GM18507 (cell line): ENCODE results near the gene ENTPD6.
A peak's percentile ranks its signal among the peaks of the same experiment; 100 is the strongest.
"Not testable (repeated sequence)": the region's sequence is repeated elsewhere in the genome, so short reads cannot be mapped to it uniquely, and the experiment has no call there.

Source experiments
- DNase-seq: peaks from one replicate; pipeline ENCODE4 v3.0.0; 2011; ENCODE audit warnings: low read depth; ENCODE audit not compliant: insufficient read length; ENCODE audit errors: extremely low spot score
- FAIRE-seq: peaks from 2 replicates; lab custom pipeline; 2011; peaks lifted over from hg19 to GRCh38; lab: Jason Lieb, UNC

Gene ENTPD6

GRCh38 chr20:25237610-25238318, 42.3 kb downstream of the ENTPD6 start:
- FAIRE-seq (no peak), DNase-seq (no peak)

DNA sequence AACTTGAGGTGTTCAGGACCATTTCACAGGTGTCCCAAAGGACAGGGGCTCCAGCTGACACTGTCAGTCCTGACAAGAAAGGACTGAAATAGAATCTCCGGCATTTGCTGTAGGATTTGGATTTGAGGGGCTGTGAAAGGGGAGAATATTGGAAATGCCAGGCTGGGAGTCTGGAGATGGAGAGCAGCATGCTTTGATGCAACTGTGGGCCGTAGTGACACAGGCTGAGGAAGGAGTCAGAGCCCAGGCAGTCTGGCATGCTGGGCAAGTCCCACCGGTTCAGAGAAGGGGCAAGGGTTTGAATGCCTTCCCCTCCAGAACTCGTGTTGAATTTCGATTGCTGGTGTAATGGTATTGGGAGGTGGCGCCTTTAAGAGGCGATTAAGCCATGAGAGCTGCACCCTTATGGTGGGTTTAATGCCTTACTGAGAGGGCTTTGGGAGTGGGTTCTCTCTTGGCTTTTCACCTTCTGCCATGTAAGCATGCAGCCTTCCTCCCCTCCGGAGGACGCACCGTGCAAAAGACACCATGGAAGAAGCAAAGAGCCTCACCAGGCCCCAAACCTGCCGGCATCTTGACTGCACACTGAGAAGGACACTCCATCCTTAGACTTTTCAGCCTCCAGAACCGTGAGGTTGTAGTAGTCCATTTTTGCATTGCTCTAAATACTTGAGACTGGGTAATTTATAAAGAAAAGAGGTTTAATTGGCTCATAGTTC, 43.0 kb downstream of the ENTPD6 start:
- no peak for DNase-seq
- FAIRE-seq: no peak

GRCh38 chr20:25239387-25240370, 44.2 kb downstream of the ENTPD6 start:
- no peak for FAIRE-seq
- no peak for DNase-seq

GRCh38 chr20:25240851-25241658, 45.5 kb downstream of the ENTPD6 start:
- not testable (repeated sequence) for FAIRE-seq, DNase-seq

- not testable (repeated sequence) for FAIRE-seq
These were observed 46.1 kb downstream of the ENTPD6 start for GRCh38 chr20:25241659-25241955.

GRCh38 chr20:25242231-25242630, 46.7 kb downstream of the ENTPD6 start:
- no peak for FAIRE-seq

More at GRCh38 chr20:25241659-25241955, 46.1 kb downstream of the ENTPD6 start:
- not testable (repeated sequence) for DNase-seq

DNA sequence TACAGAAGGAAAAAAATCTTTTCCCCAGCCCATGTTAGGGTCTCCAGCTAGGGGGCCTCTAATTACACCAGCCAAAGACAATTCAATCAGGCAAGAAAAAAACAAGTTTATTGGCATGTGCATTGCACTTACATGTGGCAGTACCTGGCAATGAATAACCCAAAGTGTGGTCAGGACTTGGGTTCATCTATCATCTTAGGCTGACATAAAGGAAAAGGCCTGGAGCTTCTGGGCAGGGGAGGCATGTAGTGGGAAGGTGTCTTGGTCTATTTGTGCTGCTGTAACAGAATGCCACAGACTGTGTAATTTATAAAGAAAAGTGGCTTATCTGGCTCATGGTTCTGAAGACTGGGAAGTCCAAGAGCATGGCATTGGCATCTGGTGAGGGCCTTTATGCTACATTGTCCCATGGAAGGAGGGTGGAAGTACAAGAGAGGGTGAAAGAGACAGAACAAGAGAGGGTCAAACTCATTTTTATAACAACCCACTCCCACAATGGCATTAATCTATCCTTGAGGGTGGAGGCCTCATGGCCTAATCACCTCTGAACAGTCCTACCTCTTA, 48.0 kb downstream of the ENTPD6 start:
- no peak for DNase-seq
- no peak for FAIRE-seq

More at GRCh38 chr20:25242231-25242630, 46.7 kb downstream of the ENTPD6 start:
- DNase-seq: no peak

DNA sequence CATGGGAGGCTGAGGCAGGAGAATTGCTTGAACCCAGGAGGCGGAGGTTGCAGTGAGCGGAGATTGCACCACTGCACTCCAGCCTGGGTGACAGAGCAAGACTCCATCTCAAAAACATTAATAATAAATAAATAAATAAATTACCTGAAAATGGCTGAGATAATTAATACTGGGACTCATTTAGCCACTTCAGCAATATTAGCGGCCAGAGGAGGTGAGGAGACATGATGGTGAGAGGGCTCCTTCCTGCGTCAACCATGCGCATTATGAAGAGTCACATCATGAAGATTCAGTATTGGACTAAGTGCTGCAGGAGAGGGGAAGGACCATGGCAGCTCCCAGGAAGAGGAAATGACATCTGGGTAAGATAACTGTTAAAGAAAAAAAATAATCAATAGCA, 49.5 kb downstream of the ENTPD6 start:
- DNase-seq (no peak), FAIRE-seq (no peak)

DNA sequence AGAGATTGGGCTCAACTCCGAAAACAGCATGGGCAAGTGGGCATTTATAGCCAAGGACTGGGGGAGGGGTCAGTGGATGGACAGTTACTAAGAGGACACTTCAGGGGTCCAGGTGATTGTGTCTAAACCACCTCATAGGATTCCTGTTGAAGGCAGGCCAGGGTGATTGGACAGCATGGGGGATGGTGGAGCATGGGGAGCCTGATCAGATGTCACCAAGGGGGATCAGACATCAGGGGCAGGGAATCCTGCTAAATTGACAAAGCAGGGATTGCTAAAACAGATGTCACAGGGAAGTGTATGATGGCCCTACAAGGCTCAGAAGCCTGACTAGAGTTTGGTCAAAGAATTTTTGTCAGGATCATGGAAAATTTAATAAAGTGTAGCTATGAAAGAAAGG, 49.9 kb downstream of the ENTPD6 start:
- DNase-seq (no peak), FAIRE-seq (no peak)

DNA sequence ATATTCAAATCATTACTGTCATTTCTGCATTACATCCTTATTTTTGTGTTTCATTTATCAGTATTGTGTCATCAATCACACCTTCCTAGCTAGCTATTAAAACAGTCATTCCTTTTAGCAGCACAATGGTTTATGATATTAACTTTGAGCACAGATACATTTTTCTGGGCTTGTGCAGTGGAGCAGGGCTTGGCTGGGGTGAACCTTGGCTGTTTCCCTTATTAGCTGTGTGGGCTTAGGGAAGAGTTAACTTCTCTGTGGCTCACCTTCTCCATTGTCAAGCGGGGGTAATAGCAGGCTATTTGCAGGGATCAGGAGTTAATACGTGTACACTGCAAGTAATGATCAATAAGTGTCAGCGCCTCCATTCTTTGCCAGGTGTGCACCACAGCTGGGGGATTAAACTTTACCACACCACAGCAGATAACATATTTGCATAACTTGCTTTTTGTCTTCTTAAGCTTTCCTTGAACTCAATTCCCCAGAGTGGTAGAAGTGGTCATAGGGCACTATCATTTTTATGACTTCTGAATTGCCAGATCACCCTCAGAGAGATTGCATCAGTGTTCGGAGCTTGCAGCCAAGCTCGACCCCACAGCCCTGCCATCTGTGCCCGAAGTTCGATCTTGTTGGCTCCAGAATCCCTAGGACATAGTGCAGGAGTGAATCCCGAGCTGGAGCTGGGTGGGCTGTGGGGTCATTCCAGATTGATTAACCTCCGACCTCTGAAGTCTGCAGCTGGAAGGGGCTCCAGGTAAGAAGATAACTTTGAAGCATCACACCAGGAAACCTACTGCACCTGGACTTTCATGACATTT, 50.9 kb downstream of the ENTPD6 start:
- FAIRE-seq: peak; percentile 78
- DNase-seq: no peak

DNA sequence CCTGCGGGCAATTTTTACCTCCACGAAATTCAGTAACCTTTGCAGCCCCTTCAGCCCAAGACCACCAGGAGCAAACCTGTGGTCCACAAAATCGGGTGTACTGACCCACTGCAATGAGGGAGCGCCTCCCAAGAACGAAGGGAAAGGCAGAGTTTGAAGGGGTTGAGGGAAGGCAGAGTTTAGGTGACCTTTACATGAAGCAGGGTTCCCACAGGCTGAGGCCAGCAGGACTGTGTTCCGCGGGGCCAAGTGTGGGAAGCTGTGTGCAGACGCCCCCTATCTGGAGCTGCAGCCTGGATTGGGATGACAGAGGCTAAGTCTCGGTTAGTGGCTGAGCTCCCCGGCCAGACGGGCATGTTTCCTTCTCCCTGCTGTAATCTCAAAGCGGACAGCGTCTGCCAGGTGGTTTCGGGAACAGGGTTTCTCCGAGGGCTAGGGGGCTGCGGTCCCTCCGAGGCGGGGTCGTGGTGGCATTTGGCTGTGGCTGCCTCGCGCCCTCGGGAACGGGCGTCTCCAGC, 51.5 kb downstream of the ENTPD6 start:
- FAIRE-seq (peak; percentile 59), DNase-seq (no peak)

GRCh38 chr20:25247518-25247955, 52.0 kb downstream of the ENTPD6 start:
- no peak for FAIRE-seq

DNA sequence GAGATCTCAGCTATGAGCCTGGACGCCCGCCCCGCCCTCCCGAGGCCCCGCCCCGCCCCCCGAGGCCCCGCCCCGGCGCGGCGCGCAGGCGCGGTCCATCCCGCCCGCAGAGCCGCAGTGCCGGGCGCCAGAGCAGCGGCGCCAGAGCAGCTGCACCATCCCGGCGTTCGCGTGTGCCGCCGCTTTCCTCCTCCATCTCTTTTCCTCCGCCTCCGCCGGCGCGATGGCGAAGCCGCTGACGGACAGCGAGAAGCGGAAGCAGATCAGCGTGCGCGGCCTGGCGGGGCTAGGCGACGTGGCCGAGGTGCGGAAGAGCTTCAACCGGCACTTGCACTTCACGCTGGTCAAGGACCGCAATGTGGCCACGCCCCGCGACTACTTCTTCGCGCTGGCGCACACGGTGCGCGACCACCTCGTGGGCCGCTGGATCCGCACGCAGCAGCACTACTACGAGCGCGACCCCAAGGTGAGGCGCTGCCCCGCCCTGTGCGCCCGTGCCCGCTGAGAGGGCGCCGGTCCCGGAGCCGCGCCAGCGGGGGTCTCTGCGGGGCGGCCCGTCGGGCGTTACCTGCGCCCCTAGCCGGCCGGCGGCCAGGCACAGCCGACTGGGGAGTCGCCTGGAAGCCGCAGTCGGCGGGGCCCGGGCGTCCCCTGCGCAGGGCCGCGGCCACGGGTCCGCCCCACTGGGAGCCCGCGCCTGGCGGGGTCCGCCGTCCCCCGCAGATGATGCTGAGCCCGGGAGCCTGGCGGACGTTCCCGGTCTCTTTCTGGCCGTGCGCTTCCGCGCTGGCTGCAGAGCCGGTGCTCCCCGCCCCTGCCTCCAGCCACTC, 52.7 kb downstream of the ENTPD6 start, which contains the start of gene PYGB:
TSS of gene PYGB (plus strand) at position 130 of the 830 bp plus-strand sequence. CDS start at position 224, 94 bp downstream.
- FAIRE-seq (peak; percentile 78), DNase-seq (peak; percentile 85)

More at GRCh38 chr20:25247518-25247955, 52.0 kb downstream of the ENTPD6 start:
- no peak for DNase-seq

- DNase-seq: no peak
These were observed 53.3 kb downstream of the ENTPD6 start for GRCh38 chr20:25248786-25249172.

GRCh38 chr20:25249198-25249931, 53.9 kb downstream of the ENTPD6 start:
- no peak for FAIRE-seq

More at GRCh38 chr20:25248786-25249172, 53.3 kb downstream of the ENTPD6 start:
- FAIRE-seq: no peak

DNA sequence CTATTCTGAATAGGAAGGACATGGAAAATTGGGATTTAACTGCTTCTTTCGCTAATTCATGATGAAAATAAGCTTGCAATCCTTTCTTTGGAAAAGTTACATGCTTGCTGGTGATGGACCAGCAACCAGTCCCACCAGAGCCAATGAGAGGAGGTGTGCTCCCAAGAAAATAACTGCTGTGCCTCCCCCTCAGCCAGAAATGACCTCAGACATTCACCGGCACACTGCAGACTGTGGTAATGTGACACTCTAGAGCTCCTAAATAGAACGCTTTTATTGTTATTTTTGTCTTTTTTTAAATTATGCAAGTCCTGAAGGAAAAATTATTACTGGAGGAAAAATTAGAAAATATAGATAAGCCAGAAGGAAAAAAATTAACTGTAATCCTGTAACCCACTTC, 55.0 kb downstream of the ENTPD6 start:
- no peak for FAIRE-seq
- DNase-seq: no peak

More at GRCh38 chr20:25249198-25249931, 53.9 kb downstream of the ENTPD6 start:
- no peak for DNase-seq
